A673 (cell line): ENCODE data around the gene TAF6. TPM values are rescaled to one million over a fixed set of nuclear protein-coding genes. Genes with fewer than 3 reads are reported as not detected.

Source experiments
- BruUV-seq: library from RNA; stranded (reverse); fragments of 400-500 nt; replicated peaks from 2 replicates; lab custom pipeline; 2021; lab: Mats Ljungman, UMichigan
- CTCF ChIA-PET: fragments of 300-600 bp; sonication (Branson Sonifier 250); formaldehyde crosslinking; loops from one replicate; lab custom pipeline; 2022; ENCODE audit warnings: antibody characterized with exemption; lab: Charles Lee
- POLR2A ChIA-PET: fragments of 300-600 bp; sonication (Branson Sonifier 250); formaldehyde crosslinking; loops from one replicate; lab custom pipeline; 2022; ENCODE audit warnings: antibody characterized with exemption; ENCODE audit not compliant: low non-redundant PET; lab: Charles Lee
- DNase-seq: peaks from one replicate; pipeline ENCODE4 v3.0.0-alpha.2; 2015; ENCODE audit warnings: low spot score
- H3K27ac ChIP-seq: fragments of 200-600 bp; sonication (generic); 2 replicates; pipeline ENCODE4 v1.5.1; 2016; ENCODE audit warnings: mixed run types, low read depth, mild to moderate bottlenecking, mixed read lengths, antibody characterized with exemption, low read length; ENCODE audit not compliant: poor library complexity, severe bottlenecking
- H3K27me3 ChIP-seq: fragments of 200-600 bp; sonication (generic); replicated peaks from 2 replicates; pipeline ENCODE4 v1.6.1; 2017; ENCODE audit warnings: mixed run types, low read depth, mild to moderate bottlenecking, mixed read lengths, antibody characterized with exemption, low read length; ENCODE audit not compliant: insufficient read depth, poor library complexity
- H3K36me3 ChIP-seq: fragments of 200-600 bp; sonication (generic); 2 replicates; pipeline ENCODE4 v1.6.1; 2016; ENCODE audit warnings: mixed run types, mild to moderate bottlenecking, mixed read lengths, antibody characterized with exemption, low read length; ENCODE audit not compliant: insufficient read depth, poor library complexity, severe bottlenecking
- H3K4me1 ChIP-seq: fragments of 200-600 bp; sonication (generic); 2 replicates; pipeline ENCODE4 v1.6.1; 2017; ENCODE audit warnings: mixed run types, mild to moderate bottlenecking, mixed read lengths, antibody characterized with exemption, low read length; ENCODE audit not compliant: insufficient read depth, poor library complexity, severe bottlenecking
- H3K4me3 ChIP-seq: fragments of 200-600 bp; sonication (generic); 2 replicates; pipeline ENCODE4 v1.5.1; 2016; ENCODE audit warnings: low read depth, mixed run types, mild to moderate bottlenecking, mixed read lengths, low read length; ENCODE audit not compliant: poor library complexity, severe bottlenecking
- H3K9me3 ChIP-seq: fragments of 200-600 bp; sonication (generic); 2 replicates; pipeline ENCODE4 v1.6.1; 2016; ENCODE audit warnings: mixed run types, low read depth, mild to moderate bottlenecking, mixed read lengths, antibody characterized with exemption, low read length; ENCODE audit not compliant: poor library complexity, severe bottlenecking
- EZH2 ChIP-seq: fragments of 200-600 bp; sonication (generic); IDR thresholded peaks from 2 replicates; pipeline ENCODE4 v1.6.1; 2017; ENCODE audit warnings: borderline replicate concordance, low read depth, mild to moderate bottlenecking, mixed read lengths, antibody characterized with exemption, low read length; ENCODE audit not compliant: poor library complexity, severe bottlenecking
- intact Hi-C: fragments of 100-400 bp; cut with micrococcal nuclease; formaldehyde crosslinking; loops from one replicate; pipeline ENCODE4 v1.10.0; 2022; ENCODE audit not compliant: unreplicated experiment
- total RNA-seq: library from RNA; stranded (reverse); gene quantifications from 2 replicates; pipeline ENCODE4 v1.2.3, GENCODE V29; 2021
- TF ChIP-seq, protein P1 (sequence below): fragments of 300-800, 200-600 bp; sonication (generic); conservative IDR thresholded peaks from 2 replicates; pipeline ENCODE4 v1.5.1; 2017; ENCODE audit warnings: low read depth, mild to moderate bottlenecking, antibody characterized with exemption, low read length, moderate library complexity, mixed read lengths

TAF6 gene
- total RNA-seq, 1 experiment from 2014 or later = 97.3 TPM

DNA sequence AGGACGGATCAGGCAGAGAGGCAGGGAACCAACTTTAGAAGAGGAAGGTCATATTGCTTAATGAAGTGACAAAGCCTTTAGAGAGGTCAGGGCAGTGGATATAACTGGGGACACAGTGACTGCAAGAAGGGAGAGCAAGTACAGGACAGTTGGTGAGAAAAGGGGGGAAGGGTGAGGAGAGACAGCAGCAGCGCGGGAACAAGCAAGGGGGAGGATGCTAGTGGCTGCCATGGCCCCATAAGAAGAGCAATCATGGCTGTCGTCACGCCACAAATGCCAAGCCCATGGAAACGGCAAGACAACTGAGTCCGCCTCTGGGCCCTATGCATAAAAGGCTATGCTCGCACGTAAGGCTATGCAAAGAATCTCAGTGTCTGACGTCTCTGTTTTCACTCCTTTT lies 46.7 kb downstream of the TAF6 start:
- Histone ChIP-seq H3K36me3 (peaks cover 88% of the 10 kb centered on the region), H3K9me3 (peaks cover 54% of the 10 kb centered on the region), H3K27ac (no peak overlapping the region), H3K4me3 (no peak overlapping the region), H3K4me1 (no peaks in the 10 kb centered on the region), H3K27me3 (no peaks in the 10 kb centered on the region)
- CTCF ChIA-PET = no interaction called here
- POLR2A ChIA-PET = no interaction called here
- BruUV-seq = no TSS peak
- TF ChIP-seq EZH2 = no peak
- TF ChIP-seq, protein P1, sequence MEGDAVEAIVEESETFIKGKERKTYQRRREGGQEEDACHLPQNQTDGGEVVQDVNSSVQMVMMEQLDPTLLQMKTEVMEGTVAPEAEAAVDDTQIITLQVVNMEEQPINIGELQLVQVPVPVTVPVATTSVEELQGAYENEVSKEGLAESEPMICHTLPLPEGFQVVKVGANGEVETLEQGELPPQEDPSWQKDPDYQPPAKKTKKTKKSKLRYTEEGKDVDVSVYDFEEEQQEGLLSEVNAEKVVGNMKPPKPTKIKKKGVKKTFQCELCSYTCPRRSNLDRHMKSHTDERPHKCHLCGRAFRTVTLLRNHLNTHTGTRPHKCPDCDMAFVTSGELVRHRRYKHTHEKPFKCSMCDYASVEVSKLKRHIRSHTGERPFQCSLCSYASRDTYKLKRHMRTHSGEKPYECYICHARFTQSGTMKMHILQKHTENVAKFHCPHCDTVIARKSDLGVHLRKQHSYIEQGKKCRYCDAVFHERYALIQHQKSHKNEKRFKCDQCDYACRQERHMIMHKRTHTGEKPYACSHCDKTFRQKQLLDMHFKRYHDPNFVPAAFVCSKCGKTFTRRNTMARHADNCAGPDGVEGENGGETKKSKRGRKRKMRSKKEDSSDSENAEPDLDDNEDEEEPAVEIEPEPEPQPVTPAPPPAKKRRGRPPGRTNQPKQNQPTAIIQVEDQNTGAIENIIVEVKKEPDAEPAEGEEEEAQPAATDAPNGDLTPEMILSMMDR = no peak
- DNase-seq = no peak
- intact Hi-C loops = no loop called here

DNA sequence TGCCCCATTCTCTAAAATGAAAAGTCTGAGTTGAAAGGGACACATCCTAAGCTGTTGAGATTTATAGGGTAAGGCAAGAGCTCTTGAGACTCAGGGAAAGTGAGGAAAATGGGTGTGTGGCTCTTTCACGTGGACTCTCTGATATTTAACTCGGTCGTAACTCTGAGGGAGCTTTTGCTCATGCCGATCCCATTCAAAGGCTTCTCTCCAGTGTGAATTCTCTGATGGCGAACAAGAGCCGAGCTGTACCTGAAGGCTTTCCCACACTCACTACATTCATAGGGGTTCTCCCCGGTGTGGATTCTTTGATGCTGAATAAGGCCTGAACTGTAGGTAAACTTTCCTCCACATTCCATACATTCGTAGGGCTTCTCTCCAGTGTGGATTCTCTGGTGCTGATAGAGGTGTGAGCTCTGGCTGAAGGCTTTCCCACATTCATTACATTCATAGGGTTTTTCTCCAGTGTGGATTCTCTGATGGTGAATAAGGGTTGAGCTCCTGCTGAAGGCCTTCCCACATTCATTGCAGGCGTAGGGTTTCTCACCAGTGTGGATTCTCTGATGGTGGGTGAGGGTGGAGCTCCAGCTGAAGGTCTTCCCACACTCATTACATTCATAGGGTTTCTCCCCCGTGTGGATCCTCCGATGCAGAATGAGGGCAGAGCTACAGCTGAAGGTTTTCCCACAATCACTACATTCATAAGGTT lies 48.0 kb downstream of the TAF6 start:
- no TSS peak for BruUV-seq
- ChIA-PET CTCF (no interaction called here), POLR2A (no interaction called here)
- H3K9me3 ChIP-seq = peaks cover 54% of the 10 kb centered on the region
- no peak overlapping the region for H3K27ac ChIP-seq
- H3K4me3 ChIP-seq = no peak overlapping the region
- H3K4me1 ChIP-seq = no peaks in the 10 kb centered on the region
- TF ChIP-seq EZH2 = no peak
- TF ChIP-seq, protein P1 = no peak
- intact Hi-C loops = no loop called here
- H3K27me3 ChIP-seq = no peaks in the 10 kb centered on the region
- no peak for DNase-seq
- peaks cover 75% of the 10 kb centered on the region for H3K36me3 ChIP-seq

DNA sequence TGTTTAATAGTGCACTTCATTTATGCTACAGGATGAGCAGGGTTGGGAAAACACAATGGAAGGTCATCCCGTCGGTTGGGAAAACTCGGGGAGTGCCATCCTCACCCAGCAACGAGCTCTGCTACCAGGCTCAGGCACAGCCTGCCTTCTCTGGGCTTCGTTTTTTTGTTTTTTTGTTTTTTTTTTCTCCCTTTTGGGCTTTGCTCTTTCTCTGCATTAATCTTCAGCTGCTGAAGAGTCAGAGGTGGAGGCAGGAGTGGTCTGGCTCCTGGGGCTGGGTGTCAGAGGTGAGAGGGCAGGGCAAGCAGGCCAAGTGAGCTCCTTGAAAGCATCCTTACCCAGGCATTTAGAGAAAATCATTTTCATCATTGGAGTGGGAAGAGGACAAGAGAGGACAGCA lies 49.2 kb downstream of the TAF6 start:
- no peak overlapping the region for H3K4me3 ChIP-seq
- intact Hi-C loops = no loop called here
- TF ChIP-seq, protein P1 = no peak
- no peak for TF ChIP-seq EZH2
- H3K27ac ChIP-seq = no peak overlapping the region
- no peaks in the 10 kb centered on the region for H3K4me1 ChIP-seq
- H3K36me3 ChIP-seq = peaks cover 67% of the 10 kb centered on the region
- H3K9me3 ChIP-seq = peaks cover 53% of the 10 kb centered on the region
- no peak for DNase-seq
- POLR2A ChIA-PET = no interaction called here
- no TSS peak for BruUV-seq
- CTCF ChIA-PET = no interaction called here
- no peaks in the 10 kb centered on the region for H3K27me3 ChIP-seq
